Glutamatergic neuron (in vitro differentiated cells): ENCODE results near the gene SORD. TPM values are rescaled to one million over a fixed set of nuclear protein-coding genes. Genes with fewer than 3 reads are reported as not detected.

Experiments used
- DNase-seq: peaks from one replicate; pipeline ENCODE4 v3.0.0; 2022
- H3K27ac Mint-ChIP-seq: one replicate; pipeline ENCODE4 v1.8.0; 2020; ENCODE audit warnings: mild to moderate bottlenecking, mixed read lengths, inconsistent platforms; ENCODE audit not compliant: unreplicated experiment
- H3K27me3 Mint-ChIP-seq: one replicate; pipeline ENCODE4 v1.8.0; 2020; ENCODE audit warnings: mild to moderate bottlenecking, moderate library complexity, mixed read lengths, inconsistent platforms; ENCODE audit not compliant: unreplicated experiment
- H3K36me3 Mint-ChIP-seq: one replicate; pipeline ENCODE4 v1.8.0; 2020; ENCODE audit warnings: mild to moderate bottlenecking, mixed read lengths, inconsistent platforms; ENCODE audit not compliant: unreplicated experiment
- H3K4me1 Mint-ChIP-seq: one replicate; pipeline ENCODE4 v1.8.0; 2020; ENCODE audit warnings: mild to moderate bottlenecking, low read depth, mixed read lengths, inconsistent platforms; ENCODE audit not compliant: unreplicated experiment
- H3K4me3 Mint-ChIP-seq: one replicate; pipeline ENCODE4 v1.8.0; 2020; ENCODE audit warnings: mild to moderate bottlenecking, mixed read lengths, inconsistent platforms; ENCODE audit not compliant: unreplicated experiment
- H3K9me3 Mint-ChIP-seq: one replicate; pipeline ENCODE4 v1.8.0; 2020; ENCODE audit warnings: mild to moderate bottlenecking, moderate library complexity, mixed read lengths, inconsistent platforms; ENCODE audit not compliant: unreplicated experiment
- total RNA-seq: library from RNA; stranded (reverse); fragmentation: NEBNext Ultra II Directional; extraction: Animal tissue kit (Norgen Biotek cat#: 25700); gene quantifications from one replicate; pipeline ENCODE4 v1.2.1, GENCODE V29; 2021; ENCODE audit not compliant: unreplicated experiment
- TF ChIP-seq, protein P1 (sequence below): fragments of 200-600 bp; sonication (generic); IDR thresholded peaks from one replicate; pipeline ENCODE4 v1.5.0; 2021; ENCODE audit not compliant: partially characterized antibody, unreplicated experiment

SORD gene
- total RNA-seq, 1 donor from 2014 or later = 29.1 TPM

DNA sequence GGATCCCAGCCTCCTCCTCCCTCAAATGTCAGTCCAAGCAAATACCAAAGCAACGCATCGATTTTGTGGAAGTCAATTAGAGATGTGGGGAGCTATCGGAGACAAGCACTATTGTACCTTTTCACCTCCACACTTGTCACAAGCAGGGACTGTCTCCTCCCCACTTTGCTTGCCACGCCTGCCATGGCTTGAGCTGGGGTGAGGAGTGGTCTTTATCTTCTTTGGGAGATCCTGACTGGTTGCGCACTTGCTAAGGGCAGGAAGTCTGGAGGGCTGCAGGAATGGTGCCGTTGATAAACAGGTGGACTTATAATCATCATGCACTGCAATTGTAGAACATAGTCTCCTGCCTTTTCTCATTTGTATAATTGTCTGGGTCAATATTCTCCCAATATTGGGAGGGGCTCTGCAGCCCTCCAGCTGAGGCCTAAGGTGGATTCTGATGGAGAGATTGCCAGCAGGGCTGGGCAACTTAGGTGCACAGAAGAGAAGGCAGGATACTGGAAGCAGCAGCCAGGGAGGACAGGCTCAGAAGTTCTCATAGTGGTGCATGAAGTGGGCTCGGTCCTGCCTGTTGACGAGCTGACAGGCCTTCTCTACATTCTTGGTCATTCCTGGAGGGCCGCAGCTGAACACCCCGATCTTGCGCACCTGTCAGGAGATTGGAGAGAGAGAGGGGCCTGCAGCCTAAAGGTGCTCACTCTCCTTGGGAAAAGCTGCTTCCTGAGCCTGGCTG, 70.8 kb downstream of the SORD start:
- Mint-ChIP-seq H3K4me3 (no peak overlapping the region), H3K4me1 (no peaks in the 10 kb centered on the region), H3K9me3 (peaks cover 2% of the 10 kb centered on the region), H3K27ac (no peak overlapping the region), H3K36me3 (peaks cover 9% of the 10 kb centered on the region), H3K27me3 (peaks cover 3% of the 10 kb centered on the region)
- TF ChIP-seq, protein P1, sequence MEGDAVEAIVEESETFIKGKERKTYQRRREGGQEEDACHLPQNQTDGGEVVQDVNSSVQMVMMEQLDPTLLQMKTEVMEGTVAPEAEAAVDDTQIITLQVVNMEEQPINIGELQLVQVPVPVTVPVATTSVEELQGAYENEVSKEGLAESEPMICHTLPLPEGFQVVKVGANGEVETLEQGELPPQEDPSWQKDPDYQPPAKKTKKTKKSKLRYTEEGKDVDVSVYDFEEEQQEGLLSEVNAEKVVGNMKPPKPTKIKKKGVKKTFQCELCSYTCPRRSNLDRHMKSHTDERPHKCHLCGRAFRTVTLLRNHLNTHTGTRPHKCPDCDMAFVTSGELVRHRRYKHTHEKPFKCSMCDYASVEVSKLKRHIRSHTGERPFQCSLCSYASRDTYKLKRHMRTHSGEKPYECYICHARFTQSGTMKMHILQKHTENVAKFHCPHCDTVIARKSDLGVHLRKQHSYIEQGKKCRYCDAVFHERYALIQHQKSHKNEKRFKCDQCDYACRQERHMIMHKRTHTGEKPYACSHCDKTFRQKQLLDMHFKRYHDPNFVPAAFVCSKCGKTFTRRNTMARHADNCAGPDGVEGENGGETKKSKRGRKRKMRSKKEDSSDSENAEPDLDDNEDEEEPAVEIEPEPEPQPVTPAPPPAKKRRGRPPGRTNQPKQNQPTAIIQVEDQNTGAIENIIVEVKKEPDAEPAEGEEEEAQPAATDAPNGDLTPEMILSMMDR = no peak
- no peak for DNase-seq

DNA sequence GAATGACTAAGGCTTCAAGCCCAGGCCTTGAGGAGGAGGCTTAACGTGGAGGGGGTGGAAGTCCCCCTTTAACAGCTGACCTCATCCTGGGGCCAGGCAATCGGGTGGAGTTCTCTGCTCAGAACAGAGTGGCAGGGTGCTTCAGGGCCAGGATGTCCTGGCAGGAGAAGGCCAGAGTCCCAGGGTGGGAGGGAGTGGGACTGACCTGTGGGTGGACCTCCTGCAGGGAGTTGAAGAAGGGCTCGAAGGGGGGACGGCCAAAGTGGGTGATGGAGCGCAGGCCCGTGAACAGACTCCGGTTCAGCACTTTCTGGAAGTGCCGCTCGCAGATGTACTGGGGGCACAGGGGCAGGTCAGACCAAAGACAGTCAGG, 71.3 kb downstream of the SORD start:
- Mint-ChIP-seq H3K36me3 (peaks cover 9% of the 10 kb centered on the region), H3K4me1 (no peaks in the 10 kb centered on the region), H3K27me3 (peaks cover 3% of the 10 kb centered on the region), H3K9me3 (peaks cover 2% of the 10 kb centered on the region), H3K27ac (no peak overlapping the region), H3K4me3 (no peak overlapping the region)
- DNase-seq = no peak
- TF ChIP-seq, protein P1 = no peak

DNA sequence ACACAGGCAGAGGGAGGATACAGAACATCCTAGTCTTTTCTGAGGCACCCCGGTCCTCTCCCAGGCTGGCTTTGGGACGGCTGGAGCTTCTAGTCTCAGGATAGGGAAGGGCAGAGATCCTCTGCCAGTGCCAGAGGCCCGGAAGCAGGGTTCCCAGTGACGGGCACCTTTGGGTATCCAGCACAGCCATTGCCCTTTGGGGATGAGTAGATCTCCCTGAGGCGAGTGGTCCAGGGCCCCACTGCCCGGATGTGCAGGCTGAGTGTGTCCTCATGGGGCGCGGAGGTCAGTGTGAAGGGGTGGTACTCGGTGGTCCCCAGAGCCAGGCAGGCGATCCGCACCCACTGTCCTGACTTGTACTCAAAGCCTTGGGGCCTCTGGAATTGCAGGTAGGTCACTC, 72.7 kb downstream of the SORD start:
- Mint-ChIP-seq H3K9me3 (peaks cover 2% of the 10 kb centered on the region), H3K4me3 (no peak overlapping the region), H3K4me1 (no peaks in the 10 kb centered on the region), H3K27me3 (peaks cover 3% of the 10 kb centered on the region), H3K36me3 (peaks cover 9% of the 10 kb centered on the region), H3K27ac (no peak overlapping the region)
- TF ChIP-seq, protein P1 = no peak
- DNase-seq = no peak

DNA sequence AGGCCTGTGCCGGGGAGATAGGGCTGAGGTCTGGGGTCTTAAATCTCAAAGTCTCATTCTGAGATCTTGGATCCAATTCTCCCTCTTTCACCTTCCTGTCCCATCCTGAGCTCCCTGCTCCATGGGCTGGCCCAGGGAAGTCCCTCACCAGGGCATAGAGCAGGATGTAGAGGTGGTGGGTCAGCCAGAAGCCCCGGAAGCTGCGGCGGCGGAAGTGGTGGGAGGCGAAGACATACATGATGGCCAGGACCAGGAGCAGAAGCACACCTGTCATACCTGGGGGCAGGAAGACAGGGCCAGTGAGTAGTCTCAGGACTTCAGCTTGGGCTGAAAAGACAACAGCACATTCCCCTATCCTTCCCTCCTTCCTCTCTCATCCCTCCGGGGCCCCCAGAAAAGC, 74.5 kb downstream of the SORD start:
- no peaks in the 10 kb centered on the region for H3K4me1 Mint-ChIP-seq
- DNase-seq = no peak
- peaks cover 5% of the 10 kb centered on the region for H3K36me3 Mint-ChIP-seq
- H3K27me3 Mint-ChIP-seq = peaks cover 4% of the 10 kb centered on the region
- no peak overlapping the region for H3K27ac Mint-ChIP-seq
- H3K4me3 Mint-ChIP-seq = no peak overlapping the region
- peaks cover 2% of the 10 kb centered on the region for H3K9me3 Mint-ChIP-seq
- TF ChIP-seq, protein P1 = no peak

DNA sequence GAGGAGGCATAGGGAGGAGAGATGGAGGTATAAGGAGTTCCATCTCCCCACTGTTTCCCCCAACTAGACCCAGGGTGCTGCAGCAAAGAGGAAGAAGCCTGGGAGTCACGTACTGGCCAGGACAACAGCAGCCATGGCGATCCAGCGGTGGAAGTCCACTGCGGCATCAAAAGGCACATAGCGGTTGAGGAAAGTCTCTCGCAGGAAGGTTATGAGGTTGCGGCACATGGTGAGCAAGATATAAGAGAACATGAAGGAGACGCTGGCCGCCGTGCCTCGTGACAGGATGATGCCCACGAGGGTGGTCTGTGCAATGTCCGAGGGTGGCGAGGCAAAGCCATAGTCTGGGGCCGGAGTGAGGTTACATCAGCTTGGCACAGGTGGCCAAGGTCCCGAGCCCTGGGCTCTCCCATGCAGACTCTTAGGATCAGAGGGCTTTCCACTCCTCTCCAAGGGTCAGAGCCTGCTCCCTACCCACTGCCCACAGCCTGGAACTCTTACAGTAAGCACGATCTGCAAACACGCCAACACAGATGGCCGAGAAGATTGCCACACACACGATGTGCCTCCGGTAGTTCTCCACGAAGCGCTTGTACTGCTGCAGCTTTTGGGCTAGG, 76.7 kb downstream of the SORD start:
- no peak overlapping the region for H3K4me3 Mint-ChIP-seq
- peaks cover 6% of the 10 kb centered on the region for H3K27me3 Mint-ChIP-seq
- H3K36me3 Mint-ChIP-seq = no peaks in the 10 kb centered on the region
- TF ChIP-seq, protein P1 = no peak
- H3K9me3 Mint-ChIP-seq = peaks cover 4% of the 10 kb centered on the region
- DNase-seq = no peak
- H3K4me1 Mint-ChIP-seq = no peaks in the 10 kb centered on the region
- H3K27ac Mint-ChIP-seq = no peak overlapping the region
